GM10266 (cell line): ENCODE data around the gene C19orf81.

Source experiments
- DNase-seq: peaks from one replicate; pipeline ENCODE4 v3.0.0; 2012; ENCODE audit errors: extremely low spot score
- TF ChIP-seq, protein P1 (sequence below): IDR thresholded peaks from 2 replicates; pipeline ENCODE4 v1.5.1; 2012; ENCODE audit warnings: mild to moderate bottlenecking, low read depth; ENCODE audit not compliant: control insufficient read depth, insufficient read depth; ENCODE audit errors: missing control alignments

The C19orf81 gene

DNA sequence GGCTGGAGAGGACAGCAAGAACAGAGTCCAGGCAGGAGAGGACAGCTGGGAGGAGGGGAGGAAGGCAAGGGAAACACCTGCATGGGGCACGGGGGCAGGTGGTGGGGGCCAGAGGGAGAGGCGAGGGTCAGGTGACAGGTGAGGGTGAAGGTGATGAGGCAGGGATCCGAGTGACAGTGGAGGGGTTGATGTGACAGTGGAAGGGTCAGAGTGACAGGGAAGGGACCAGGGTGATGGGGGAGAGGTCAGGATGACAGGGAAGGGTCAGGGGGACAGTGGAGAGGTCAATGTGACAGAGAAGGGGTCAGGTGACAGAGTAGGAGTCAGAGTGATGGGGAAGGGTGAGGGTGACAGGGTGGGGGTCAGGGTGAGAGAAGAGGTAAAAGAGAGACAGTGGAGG, 29.1 kb downstream of the C19orf81 start:
- TF ChIP-seq, protein P1, sequence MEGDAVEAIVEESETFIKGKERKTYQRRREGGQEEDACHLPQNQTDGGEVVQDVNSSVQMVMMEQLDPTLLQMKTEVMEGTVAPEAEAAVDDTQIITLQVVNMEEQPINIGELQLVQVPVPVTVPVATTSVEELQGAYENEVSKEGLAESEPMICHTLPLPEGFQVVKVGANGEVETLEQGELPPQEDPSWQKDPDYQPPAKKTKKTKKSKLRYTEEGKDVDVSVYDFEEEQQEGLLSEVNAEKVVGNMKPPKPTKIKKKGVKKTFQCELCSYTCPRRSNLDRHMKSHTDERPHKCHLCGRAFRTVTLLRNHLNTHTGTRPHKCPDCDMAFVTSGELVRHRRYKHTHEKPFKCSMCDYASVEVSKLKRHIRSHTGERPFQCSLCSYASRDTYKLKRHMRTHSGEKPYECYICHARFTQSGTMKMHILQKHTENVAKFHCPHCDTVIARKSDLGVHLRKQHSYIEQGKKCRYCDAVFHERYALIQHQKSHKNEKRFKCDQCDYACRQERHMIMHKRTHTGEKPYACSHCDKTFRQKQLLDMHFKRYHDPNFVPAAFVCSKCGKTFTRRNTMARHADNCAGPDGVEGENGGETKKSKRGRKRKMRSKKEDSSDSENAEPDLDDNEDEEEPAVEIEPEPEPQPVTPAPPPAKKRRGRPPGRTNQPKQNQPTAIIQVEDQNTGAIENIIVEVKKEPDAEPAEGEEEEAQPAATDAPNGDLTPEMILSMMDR: no peak
- no peak for DNase-seq

DNA sequence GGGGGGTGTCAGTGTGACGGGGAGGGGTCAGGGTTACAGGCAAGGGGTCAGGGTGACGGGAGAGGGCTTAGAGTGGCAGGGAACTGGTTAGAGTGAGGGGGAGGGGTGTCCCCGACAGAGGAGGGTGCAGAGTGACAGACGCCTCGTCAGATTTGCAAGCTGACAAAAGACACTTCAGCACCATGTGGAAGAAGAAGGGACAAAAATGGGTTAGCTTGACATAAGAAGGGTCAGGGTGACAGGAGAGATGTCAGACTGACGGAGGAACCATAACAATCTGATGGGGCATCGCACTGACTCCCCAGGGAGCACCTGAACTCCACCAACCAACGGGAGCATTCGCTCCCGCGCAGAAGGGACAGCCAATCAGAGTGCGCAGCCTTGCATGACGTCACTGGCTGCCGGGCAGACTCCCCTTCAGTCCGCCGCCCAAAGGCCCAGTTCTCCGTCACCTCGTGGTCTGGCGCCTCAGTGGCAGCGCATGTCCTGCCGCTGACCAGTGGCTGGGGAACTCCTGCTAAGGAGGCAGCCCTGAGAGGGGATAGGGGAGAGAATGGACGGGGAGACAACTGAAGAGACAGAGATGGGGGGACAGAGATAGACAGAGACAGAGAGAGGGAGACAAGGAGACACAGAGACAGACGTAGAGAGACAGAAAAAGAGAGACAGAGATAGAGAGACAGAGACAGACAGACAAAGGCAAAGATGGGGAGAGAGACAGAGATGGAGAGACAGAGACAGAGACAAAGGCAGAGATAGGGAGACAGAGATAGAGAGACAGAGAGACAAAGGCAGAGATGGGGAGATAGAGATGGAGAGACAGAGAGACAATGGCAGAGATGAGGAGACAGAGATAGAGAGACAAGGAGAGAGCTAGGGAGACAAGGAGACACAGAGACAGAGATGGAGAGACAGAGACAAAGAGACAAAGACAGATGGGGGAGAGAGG, 30.2 kb downstream of the C19orf81 start:
- TF ChIP-seq, protein P1: no peak
- DNase-seq: peak; percentile 97

GRCh38 chr19:50686310-50687032, 37.2 kb downstream of the C19orf81 start:
- DNase-seq: no peak
- TF ChIP-seq, protein P1: no peak

DNA sequence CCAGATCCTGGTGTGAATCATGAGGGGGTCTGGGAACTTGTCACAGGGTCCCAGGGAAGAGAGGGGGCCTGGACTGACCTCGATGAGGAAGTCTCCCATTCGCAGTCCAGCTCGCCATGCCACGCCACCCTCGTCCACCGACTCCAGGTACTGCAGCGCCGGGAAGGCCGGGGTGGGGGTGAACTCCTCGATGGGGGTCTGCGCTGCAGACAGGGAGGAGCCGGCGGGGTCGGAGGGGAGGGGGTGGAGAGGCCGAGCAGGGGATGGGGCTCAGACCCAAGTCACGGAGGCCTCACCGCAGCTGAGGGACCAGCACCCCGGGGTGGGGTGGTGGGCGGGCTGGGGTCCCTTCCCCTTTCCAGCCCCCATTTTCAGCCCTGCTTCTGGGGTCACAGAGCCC, 39.5 kb downstream of the C19orf81 start:
- TF ChIP-seq, protein P1: no peak
- DNase-seq: no peak

DNA sequence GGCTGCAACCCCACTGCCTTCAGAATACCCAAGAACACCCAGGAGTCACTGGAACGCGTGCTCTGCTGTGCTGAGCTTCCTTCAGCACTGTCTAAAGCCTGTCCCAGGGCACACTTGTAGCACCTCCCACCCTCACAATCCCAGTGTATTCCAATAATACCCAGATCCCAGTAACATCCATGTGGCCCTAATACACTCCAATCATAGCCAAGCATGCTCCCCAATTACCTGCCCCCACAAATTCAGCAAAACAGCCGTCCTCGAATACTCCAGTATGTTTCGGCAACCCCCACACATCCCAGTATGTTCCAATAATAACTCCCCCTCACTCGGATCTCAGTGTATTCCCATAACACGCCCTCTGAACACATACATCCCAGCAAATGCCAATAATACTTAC, 41.2 kb downstream of the C19orf81 start:
- TF ChIP-seq, protein P1: no peak

DNA sequence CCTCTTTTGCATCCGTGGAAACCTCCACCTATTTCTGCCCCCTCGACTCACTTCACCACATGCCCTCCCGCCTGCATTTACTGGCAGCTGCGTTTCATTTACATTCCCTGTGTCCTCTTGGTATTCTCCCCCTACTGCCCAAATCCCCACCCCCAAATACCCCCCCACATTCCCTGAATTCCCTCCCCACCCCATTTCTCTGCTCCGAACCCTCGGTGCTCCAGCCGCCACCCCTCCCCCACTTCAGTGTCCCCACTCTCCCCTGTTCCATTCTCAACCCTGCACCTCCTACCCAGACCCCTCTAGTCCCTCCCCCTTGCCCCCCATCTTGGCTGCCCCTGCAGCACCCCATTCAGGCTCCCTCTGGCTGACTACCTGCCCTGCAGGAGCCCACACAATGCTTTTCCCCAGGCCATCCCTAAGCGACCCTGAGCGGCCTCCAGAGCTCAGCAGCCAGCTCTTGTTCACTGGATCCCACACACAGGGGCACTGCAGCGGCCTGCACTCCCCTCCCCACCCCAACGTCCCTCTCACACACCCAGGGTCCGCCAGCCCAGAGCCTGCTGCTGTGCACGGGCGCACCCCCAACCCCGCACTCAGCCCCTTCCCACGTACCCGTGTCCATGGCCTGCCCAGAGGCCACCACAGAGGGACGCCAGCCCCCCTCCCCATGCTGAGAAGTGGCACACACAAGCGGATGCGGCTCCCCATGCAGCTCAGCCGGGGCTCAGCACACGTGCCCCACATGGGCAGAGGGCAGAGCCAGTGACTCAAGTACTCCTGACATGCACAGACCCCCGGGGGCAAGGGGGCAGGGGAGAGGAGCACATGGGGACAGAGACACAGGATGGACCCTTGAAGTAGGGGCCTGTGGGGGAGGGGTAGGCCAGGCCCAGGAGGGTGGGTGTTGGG, 44.1 kb downstream of the C19orf81 start:
- TF ChIP-seq, protein P1: no peak
- DNase-seq: no peak

More for the DNA sequence above, 41.2 kb downstream of the C19orf81 start:
- DNase-seq: no peak

GRCh38 chr19:50694815-50695145, 45.5 kb downstream of the C19orf81 start:
- TF ChIP-seq, protein P1: no peak

More at GRCh38 chr19:50694815-50695145, 45.5 kb downstream of the C19orf81 start:
- no peak for DNase-seq
